ENCODE data around the gene IPO8. TPM values are rescaled to one million over a fixed set of nuclear protein-coding genes. Genes with fewer than 3 reads are reported as not detected.
"Not testable (repeated sequence)": the region's sequence is repeated elsewhere in the genome, so short reads cannot be mapped to it uniquely, and the experiment has no call there.

Gene IPO8
- total RNA-seq, 1 donor from 2014 or later = 53.9 TPM

DNA sequence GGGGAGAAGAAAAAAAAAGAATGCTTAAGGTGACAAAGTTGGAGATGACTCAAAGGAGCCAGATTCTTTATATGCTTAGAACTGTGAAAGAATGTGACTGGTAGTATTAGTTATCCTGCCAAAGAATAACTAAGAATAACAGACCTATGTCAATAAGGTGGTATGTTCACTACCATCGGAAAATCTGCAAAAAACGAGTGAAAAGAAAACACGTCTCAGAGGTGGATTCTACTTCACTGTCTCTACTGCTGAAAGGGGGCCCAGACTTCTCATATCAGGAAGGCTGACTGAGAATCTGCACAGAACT lies 64.7 kb downstream of the IPO8 start:
- Mint-ChIP-seq H3K4me1 (ENCODE audit: unreplicated experiment) (no peaks in the 10 kb centered on the region), H3K27ac (no peak overlapping the region), H3K4me3 (no peak overlapping the region), H3K27me3 (no peaks in the 10 kb centered on the region), H3K36me3 (peaks cover 68% of the 10 kb centered on the region), H3K9me3 (no peaks in the 10 kb centered on the region)
- no peak for DNase-seq (ENCODE audit: extremely low spot score, unreplicated experiment)
- TF ChIP-seq, protein P1, sequence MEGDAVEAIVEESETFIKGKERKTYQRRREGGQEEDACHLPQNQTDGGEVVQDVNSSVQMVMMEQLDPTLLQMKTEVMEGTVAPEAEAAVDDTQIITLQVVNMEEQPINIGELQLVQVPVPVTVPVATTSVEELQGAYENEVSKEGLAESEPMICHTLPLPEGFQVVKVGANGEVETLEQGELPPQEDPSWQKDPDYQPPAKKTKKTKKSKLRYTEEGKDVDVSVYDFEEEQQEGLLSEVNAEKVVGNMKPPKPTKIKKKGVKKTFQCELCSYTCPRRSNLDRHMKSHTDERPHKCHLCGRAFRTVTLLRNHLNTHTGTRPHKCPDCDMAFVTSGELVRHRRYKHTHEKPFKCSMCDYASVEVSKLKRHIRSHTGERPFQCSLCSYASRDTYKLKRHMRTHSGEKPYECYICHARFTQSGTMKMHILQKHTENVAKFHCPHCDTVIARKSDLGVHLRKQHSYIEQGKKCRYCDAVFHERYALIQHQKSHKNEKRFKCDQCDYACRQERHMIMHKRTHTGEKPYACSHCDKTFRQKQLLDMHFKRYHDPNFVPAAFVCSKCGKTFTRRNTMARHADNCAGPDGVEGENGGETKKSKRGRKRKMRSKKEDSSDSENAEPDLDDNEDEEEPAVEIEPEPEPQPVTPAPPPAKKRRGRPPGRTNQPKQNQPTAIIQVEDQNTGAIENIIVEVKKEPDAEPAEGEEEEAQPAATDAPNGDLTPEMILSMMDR (conservative IDR thresholded peaks at IDR 0.05) = no peak

DNA sequence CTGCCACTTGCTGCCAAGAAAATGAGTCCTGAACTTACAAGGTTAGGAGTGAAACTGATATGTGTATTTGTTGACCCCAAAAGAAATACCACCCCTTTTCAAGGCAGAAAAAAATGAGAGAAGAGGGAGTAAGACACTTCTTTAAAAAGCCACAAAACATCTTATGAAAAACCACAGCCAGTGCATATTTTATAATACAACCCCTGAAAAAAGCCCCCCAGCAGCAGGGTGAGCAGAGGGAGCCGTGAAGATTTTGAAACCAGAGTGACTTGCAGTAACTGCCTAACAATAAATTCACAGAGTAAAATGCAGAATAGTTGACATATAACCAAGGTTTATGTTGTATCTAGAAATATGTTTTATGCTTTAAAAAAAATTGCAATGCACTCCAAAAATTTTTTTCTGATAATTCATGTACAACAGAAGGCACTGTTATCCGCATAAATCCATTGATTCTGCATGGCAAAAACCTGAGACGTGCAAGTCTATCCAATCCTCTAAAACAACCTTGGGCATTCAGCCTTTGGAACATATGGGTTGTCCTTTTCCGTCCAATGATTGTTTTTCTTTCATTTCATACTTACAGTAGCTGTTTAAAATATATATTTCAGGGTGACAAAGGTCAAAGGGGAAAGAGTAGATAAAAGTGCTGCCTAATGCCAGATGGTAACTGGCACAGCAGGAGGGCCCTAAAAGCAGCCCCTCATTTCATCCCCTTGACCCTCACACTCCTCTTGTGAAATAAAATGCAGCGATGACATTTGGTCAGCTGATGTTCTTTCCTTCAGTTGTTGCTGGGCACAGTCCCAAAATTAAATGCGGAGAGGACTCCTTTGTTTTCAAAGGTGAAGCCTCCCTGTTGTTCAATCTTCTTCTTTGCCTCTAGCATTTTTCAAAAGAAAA lies 65.3 kb downstream of the IPO8 start:
- Mint-ChIP-seq H3K36me3 (peaks cover 64% of the 10 kb centered on the region), H3K4me3 (no peak overlapping the region), H3K4me1 (ENCODE audit: unreplicated experiment) (no peaks in the 10 kb centered on the region), H3K27me3 (no peaks in the 10 kb centered on the region), H3K9me3 (no peaks in the 10 kb centered on the region), H3K27ac (no peak overlapping the region)
- TF ChIP-seq, protein P1 (conservative IDR thresholded peaks at IDR 0.05) = no peak
- DNase-seq (ENCODE audit: extremely low spot score, unreplicated experiment) = no peak

- H3K4me1 Mint-ChIP-seq (ENCODE audit: unreplicated experiment) = no peaks in the 10 kb centered on the region
These were observed 68.8 kb downstream of the IPO8 start for GRCh38 chr12:30626847-30627246.

GRCh38 chr12:30624009-30624408 lies 71.7 kb downstream of the IPO8 start:
- H3K4me1 Mint-ChIP-seq (ENCODE audit: unreplicated experiment) = no peaks in the 10 kb centered on the region
- DNase-seq (ENCODE audit: extremely low spot score, unreplicated experiment) = no peak
- no peak overlapping the region for H3K4me3 Mint-ChIP-seq
- H3K36me3 Mint-ChIP-seq = peaks cover 35% of the 10 kb centered on the region
- no peak overlapping the region for H3K27ac Mint-ChIP-seq
- no peaks in the 10 kb centered on the region for H3K27me3 Mint-ChIP-seq
- TF ChIP-seq, protein P1 (conservative IDR thresholded peaks at IDR 0.05) = no peak
- peaks cover 7% of the 10 kb centered on the region for H3K9me3 Mint-ChIP-seq

More at GRCh38 chr12:30626847-30627246, 68.8 kb downstream of the IPO8 start:
- Mint-ChIP-seq H3K27me3 (no peaks in the 10 kb centered on the region), H3K27ac (no peak overlapping the region), H3K36me3 (peaks cover 58% of the 10 kb centered on the region), H3K4me3 (no peak overlapping the region), H3K9me3 (peaks cover 7% of the 10 kb centered on the region)
- TF ChIP-seq, protein P1 (conservative IDR thresholded peaks at IDR 0.05) = no peak
- DNase-seq (ENCODE audit: extremely low spot score, unreplicated experiment) = no peak

GRCh38 chr12:30622509-30622908 lies 73.2 kb downstream of the IPO8 start:
- TF ChIP-seq, protein P1 (conservative IDR thresholded peaks at IDR 0.05) = no peak
- Mint-ChIP-seq H3K27me3 (no peaks in the 10 kb centered on the region), H3K36me3 (peaks cover 29% of the 10 kb centered on the region), H3K4me1 (ENCODE audit: unreplicated experiment) (no peaks in the 10 kb centered on the region), H3K9me3 (peaks cover 7% of the 10 kb centered on the region), H3K4me3 (no peak overlapping the region), H3K27ac (no peak overlapping the region)
- DNase-seq (ENCODE audit: extremely low spot score, unreplicated experiment) = no peak

DNA sequence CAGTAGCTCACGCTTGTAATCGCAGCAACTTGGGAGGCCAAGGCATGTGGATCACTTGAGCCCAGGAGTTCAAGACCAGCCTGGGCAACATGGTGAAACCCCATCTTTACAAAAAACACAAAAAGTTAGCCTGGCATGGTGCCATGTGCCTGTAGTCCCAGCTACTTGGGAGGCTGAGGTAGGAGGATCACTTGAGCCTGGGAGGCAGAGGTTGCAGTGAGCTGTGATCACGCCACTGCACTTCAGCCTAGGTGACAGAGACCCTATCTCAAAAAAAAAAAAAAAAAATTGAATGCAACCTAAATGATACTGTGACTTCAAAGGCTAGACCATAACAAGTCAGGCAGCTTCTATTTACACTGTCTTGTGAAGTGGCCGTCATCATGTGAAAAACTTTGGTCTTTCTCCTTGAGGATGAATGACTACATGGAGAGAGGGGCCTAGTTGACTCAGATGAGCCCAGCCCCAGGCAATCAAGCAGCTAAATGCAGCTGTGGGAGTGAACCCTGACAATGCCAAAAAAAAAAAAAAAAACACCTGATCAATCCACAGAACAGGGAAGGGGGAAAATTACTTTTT lies 73.9 kb downstream of the IPO8 start:
- not testable (repeated sequence) for H3K27me3 Mint-ChIP-seq; H3K9me3 Mint-ChIP-seq; H3K27ac Mint-ChIP-seq; H3K4me1 Mint-ChIP-seq (ENCODE audit: unreplicated experiment); H3K4me3 Mint-ChIP-seq; DNase-seq (ENCODE audit: extremely low spot score, unreplicated experiment)
- peaks cover 26% of the 10 kb centered on the region for H3K36me3 Mint-ChIP-seq

Data from type B pancreatic cell (in vitro differentiated cells).